ENCODE results near the gene SDS.

DNA sequence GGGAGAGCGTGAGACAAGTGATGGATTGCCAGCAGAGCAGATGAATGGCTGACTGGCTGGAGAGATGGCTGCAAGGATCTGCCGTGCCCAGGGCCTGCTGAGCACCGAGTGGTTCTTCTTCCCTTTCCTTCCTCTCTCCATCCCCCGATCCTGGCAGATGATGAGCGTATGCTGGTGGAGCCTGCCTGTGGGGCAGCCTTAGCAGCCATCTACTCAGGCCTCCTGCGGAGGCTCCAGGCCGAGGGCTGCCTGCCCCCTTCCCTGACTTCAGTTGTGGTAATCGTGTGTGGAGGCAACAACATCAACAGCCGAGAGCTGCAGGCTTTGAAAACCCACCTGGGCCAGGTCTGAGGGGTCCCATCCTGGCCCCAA is 34.0 kb upstream of the SDS start:
- TF ChIP-seq YY1 (IDR thresholded peaks at IDR 0.05; ENCODE audit: low read depth) (no peak), TCF12 (IDR thresholded peaks at IDR 0.05; ENCODE audit: low read depth) (no peak)
